Panc1 (cell line): ENCODE results near the gene NOL3.

Experiments used
- POLR2AphosphoS5 ChIP-seq: IDR thresholded peaks from 2 replicates; pipeline ENCODE4 v1.6.1; 2012; ENCODE audit warnings: mild to moderate bottlenecking, low read depth, low read length, moderate library complexity
- SIN3A ChIP-seq: IDR thresholded peaks from 2 replicates; pipeline ENCODE4 v1.6.1; 2012; ENCODE audit warnings: low read depth, mild to moderate bottlenecking, low read length, moderate library complexity, borderline replicate concordance; ENCODE audit not compliant: insufficient read depth
- TCF7L2 ChIP-seq: IDR thresholded peaks from 2 replicates; pipeline ENCODE4 v1.6.1; 2011; ENCODE audit warnings: mild to moderate bottlenecking, low read depth, low read length, inconsistent platforms
- TF ChIP-seq, protein P1 (sequence below): fragments of 450-650 bp; IDR thresholded peaks from 2 replicates; pipeline ENCODE4 v1.5.1; 2017; ENCODE audit warnings: mild to moderate bottlenecking
- TF ChIP-seq, protein P2 (sequence below), 2 experiments: IDR thresholded peaks; 2 replicates each; pipeline ENCODE4 v1.6.1; 2011 to 2012; ENCODE audit warnings: low read depth in 2 of 2, control low read depth in 1 of 2, low read length in 1 of 2, mild to moderate bottlenecking in 1 of 2, moderate library complexity in 1 of 2; ENCODE audit not compliant: insufficient read depth in 1 of 2

DNA sequence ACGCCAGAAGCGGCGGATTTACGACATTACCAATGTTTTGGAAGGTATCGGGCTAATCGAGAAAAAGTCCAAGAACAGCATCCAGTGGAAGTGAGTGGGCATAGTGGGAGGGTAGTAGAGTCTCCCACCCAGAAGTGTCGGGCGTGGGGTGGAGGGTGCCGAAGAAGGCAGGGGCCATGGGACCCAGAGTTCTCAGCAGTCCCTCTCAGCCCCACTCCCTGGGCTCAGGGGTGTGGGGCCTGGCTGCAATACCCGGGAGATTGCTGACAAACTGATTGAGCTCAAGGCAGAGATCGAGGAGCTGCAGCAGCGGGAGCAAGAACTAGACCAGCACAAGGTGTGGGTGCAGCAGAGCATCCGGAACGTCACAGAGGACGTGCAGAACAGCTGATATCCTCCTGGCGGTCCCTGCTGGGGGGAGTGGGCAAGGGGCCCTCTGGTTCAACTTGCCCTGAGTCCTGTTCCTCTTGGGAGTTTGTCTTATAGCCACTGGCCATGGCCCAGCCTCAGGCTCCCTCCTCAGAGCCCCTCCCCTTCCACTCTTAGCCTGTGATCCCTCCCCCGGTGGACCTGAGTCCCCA lies 22.5 kb downstream of the NOL3 start:
- TF ChIP-seq, protein P1, sequence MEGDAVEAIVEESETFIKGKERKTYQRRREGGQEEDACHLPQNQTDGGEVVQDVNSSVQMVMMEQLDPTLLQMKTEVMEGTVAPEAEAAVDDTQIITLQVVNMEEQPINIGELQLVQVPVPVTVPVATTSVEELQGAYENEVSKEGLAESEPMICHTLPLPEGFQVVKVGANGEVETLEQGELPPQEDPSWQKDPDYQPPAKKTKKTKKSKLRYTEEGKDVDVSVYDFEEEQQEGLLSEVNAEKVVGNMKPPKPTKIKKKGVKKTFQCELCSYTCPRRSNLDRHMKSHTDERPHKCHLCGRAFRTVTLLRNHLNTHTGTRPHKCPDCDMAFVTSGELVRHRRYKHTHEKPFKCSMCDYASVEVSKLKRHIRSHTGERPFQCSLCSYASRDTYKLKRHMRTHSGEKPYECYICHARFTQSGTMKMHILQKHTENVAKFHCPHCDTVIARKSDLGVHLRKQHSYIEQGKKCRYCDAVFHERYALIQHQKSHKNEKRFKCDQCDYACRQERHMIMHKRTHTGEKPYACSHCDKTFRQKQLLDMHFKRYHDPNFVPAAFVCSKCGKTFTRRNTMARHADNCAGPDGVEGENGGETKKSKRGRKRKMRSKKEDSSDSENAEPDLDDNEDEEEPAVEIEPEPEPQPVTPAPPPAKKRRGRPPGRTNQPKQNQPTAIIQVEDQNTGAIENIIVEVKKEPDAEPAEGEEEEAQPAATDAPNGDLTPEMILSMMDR = no peak
- TF ChIP-seq, protein P2, sequence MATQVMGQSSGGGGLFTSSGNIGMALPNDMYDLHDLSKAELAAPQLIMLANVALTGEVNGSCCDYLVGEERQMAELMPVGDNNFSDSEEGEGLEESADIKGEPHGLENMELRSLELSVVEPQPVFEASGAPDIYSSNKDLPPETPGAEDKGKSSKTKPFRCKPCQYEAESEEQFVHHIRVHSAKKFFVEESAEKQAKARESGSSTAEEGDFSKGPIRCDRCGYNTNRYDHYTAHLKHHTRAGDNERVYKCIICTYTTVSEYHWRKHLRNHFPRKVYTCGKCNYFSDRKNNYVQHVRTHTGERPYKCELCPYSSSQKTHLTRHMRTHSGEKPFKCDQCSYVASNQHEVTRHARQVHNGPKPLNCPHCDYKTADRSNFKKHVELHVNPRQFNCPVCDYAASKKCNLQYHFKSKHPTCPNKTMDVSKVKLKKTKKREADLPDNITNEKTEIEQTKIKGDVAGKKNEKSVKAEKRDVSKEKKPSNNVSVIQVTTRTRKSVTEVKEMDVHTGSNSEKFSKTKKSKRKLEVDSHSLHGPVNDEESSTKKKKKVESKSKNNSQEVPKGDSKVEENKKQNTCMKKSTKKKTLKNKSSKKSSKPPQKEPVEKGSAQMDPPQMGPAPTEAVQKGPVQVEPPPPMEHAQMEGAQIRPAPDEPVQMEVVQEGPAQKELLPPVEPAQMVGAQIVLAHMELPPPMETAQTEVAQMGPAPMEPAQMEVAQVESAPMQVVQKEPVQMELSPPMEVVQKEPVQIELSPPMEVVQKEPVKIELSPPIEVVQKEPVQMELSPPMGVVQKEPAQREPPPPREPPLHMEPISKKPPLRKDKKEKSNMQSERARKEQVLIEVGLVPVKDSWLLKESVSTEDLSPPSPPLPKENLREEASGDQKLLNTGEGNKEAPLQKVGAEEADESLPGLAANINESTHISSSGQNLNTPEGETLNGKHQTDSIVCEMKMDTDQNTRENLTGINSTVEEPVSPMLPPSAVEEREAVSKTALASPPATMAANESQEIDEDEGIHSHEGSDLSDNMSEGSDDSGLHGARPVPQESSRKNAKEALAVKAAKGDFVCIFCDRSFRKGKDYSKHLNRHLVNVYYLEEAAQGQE (IDR thresholded peaks at IDR 0.05; ENCODE audit: insufficient read depth in 1 of 2, low read depth in 2 of 2, low read length in 1 of 2) = no peak
- no peak for TF ChIP-seq TCF7L2
- TF ChIP-seq POLR2AphosphoS5 = no peak
- no peak for TF ChIP-seq SIN3A
